ENCODE data around the gene TDRD12.

Gene TDRD12

GRCh38 chr19:32862173-32862572, 142.6 kb downstream of the TDRD12 start:
- no peak for DNase-seq (ENCODE audit: low spot score)
- in situ Hi-C loops (cut with MboI; ENCODE audit: low pct_unique_long_range_greater_than_20kb, low sequenced_read_pairs, unreplicated experiment), result no loop called here
- no peak for TF ChIP-seq CTCF (IDR thresholded peaks at IDR 0.05; ENCODE audit: extremely low read depth, insufficient read depth, missing control alignments)

GRCh38 chr19:32862741-32863140, 143.2 kb downstream of the TDRD12 start:
- no peak for TF ChIP-seq CTCF (IDR thresholded peaks at IDR 0.05; ENCODE audit: extremely low read depth, insufficient read depth, missing control alignments)
- in situ Hi-C loops (cut with MboI; ENCODE audit: low pct_unique_long_range_greater_than_20kb, low sequenced_read_pairs, unreplicated experiment), result no loop called here
- no peak for DNase-seq (ENCODE audit: low spot score)

GRCh38 chr19:32863301-32863700, 143.7 kb downstream of the TDRD12 start:
- DNase-seq (ENCODE audit: low spot score), result no peak
- TF ChIP-seq CTCF (IDR thresholded peaks at IDR 0.05; ENCODE audit: extremely low read depth, insufficient read depth, missing control alignments), result no peak
- in situ Hi-C loops (cut with MboI; ENCODE audit: low pct_unique_long_range_greater_than_20kb, low sequenced_read_pairs, unreplicated experiment), result no loop called here

GRCh38 chr19:32863841-32864240, 144.3 kb downstream of the TDRD12 start:
- DNase-seq (ENCODE audit: low spot score), result peak; percentile 12
- in situ Hi-C loops (cut with MboI; ENCODE audit: low pct_unique_long_range_greater_than_20kb, low sequenced_read_pairs, unreplicated experiment), result no loop called here

GRCh38 chr19:32864318-32865007, 144.9 kb downstream of the TDRD12 start:
- no peak for TF ChIP-seq CTCF (IDR thresholded peaks at IDR 0.05; ENCODE audit: extremely low read depth, insufficient read depth, missing control alignments)
- in situ Hi-C loops (cut with MboI; ENCODE audit: low pct_unique_long_range_greater_than_20kb, low sequenced_read_pairs, unreplicated experiment), result no loop called here
- DNase-seq (ENCODE audit: low spot score), result peak; percentile 7

More at GRCh38 chr19:32863841-32864240, 144.3 kb downstream of the TDRD12 start:
- no peak for TF ChIP-seq CTCF (IDR thresholded peaks at IDR 0.05; ENCODE audit: extremely low read depth, insufficient read depth, missing control alignments)

- no peak for DNase-seq (ENCODE audit: low spot score)
- in situ Hi-C loops (cut with MboI; ENCODE audit: low pct_unique_long_range_greater_than_20kb, low sequenced_read_pairs, unreplicated experiment), result no loop called here
- TF ChIP-seq CTCF (IDR thresholded peaks at IDR 0.05; ENCODE audit: extremely low read depth, insufficient read depth, missing control alignments), result no peak
Observed at GRCh38 chr19:32865326-32865725, 145.8 kb downstream of the TDRD12 start.
